NT2/D1 (cell line): ENCODE results near the gene CALY.

Experiments used
- SUZ12 ChIP-seq: IDR thresholded peaks from 2 replicates; pipeline ENCODE4 v1.6.1; 2011; ENCODE audit not compliant: insufficient read length, insufficient read depth; ENCODE audit errors: extremely low read depth
- YY1 ChIP-seq: IDR thresholded peaks from 2 replicates; pipeline ENCODE4 v1.6.1; 2011; ENCODE audit not compliant: insufficient read length, insufficient read depth
- ZNF274 ChIP-seq: IDR thresholded peaks from 2 replicates; pipeline ENCODE4 v1.6.1; 2011; ENCODE audit warnings: mild to moderate bottlenecking, low read depth, low read length

DNA sequence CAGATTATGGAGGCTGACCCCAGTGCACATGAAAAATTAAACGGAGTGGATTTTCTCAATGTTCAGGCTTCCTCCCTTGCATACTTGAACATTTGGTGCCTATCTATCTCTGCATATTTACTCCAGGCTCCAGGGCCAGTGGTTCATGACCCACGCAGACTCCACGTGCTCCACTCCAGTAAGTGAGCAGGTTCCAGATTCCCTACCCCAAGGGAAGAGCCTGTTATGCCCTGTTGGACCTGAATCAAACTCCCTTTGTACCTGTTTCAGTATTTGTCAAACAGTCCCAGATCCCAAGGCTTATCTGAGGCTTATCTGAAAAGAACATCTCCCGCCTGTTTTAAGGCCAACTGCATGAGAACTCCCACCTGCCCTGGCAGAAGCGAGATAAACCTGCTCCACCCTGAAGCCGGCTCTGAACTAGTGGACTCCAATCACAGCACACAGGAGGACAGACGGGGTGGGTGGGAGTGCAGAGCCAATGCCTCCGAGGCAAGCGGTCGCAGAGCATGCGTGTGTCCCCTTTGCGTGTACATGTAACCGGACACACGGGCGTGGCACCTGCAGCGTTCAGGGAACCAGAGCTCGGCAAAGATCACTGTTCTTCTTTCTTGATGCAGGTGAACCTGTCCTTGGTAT, 23.4 kb upstream of the CALY start:
- TF ChIP-seq YY1, result no peak
- no peak for TF ChIP-seq SUZ12
- TF ChIP-seq ZNF274, result no peak
